DOHH2 (cell line): ENCODE measurements around the gene TMEM80.

Source experiments
- H3F3A ChIP-seq: fragments of 200-600 bp; sonication (generic), shearing (Covaris generic); 2 replicates; pipeline ENCODE4 v1.6.0; 2016; ENCODE audit warnings: antibody characterized with exemption, mild to moderate bottlenecking; ENCODE audit not compliant: control insufficient read depth, insufficient read depth
- H3K27ac ChIP-seq: fragments of 200-600 bp; sonication (generic); 2 replicates; pipeline ENCODE4 v1.5.1; 2014; ENCODE audit warnings: low read depth, mild to moderate bottlenecking, low read length, moderate library complexity
- H3K27me3 ChIP-seq: fragments of 200-600 bp; sonication (generic); 2 replicates; pipeline ENCODE4 v1.6.1; 2014; ENCODE audit warnings: mild to moderate bottlenecking, low read length, mixed read lengths; ENCODE audit not compliant: control insufficient read depth
- H3K36me3 ChIP-seq: fragments of 200-600 bp; sonication (generic); 2 replicates; pipeline ENCODE4 v1.6.1; 2014; ENCODE audit warnings: mild to moderate bottlenecking, low read length, moderate library complexity, mixed read lengths; ENCODE audit not compliant: control insufficient read depth
- H3K4me1 ChIP-seq: fragments of 200-600 bp; sonication (generic); 2 replicates; pipeline ENCODE4 v1.6.1; 2014; ENCODE audit warnings: mild to moderate bottlenecking, low read length, mixed read lengths; ENCODE audit not compliant: control insufficient read depth
- H3K4me2 ChIP-seq: fragments of 200-600 bp; sonication (generic); 2 replicates; pipeline ENCODE4 v1.6.0; 2014; ENCODE audit warnings: mild to moderate bottlenecking, low read length, moderate library complexity
- H3K4me3 ChIP-seq: fragments of 200-600 bp; sonication (generic); 2 replicates; pipeline ENCODE4 v1.5.1; 2014; ENCODE audit warnings: mild to moderate bottlenecking, low read length, mixed read lengths
- H3K79me2 ChIP-seq: fragments of 200-600 bp; sonication (generic); 2 replicates; pipeline ENCODE4 v1.6.1; 2014; ENCODE audit warnings: mild to moderate bottlenecking, low read length, mixed read lengths; ENCODE audit not compliant: control insufficient read depth
- H3K9me2 ChIP-seq: fragments of 200-600 bp; sonication (generic); replicated peaks from 2 replicates; pipeline ENCODE4 v1.6.1; 2014; ENCODE audit warnings: mild to moderate bottlenecking, low read length, mixed read lengths; ENCODE audit not compliant: control insufficient read depth
- H3K9me3 ChIP-seq: fragments of 200-600 bp; sonication (generic); 2 replicates; pipeline ENCODE4 v1.6.1; 2014; ENCODE audit warnings: antibody characterized with exemption, low read length, mixed read lengths; ENCODE audit not compliant: control insufficient read depth, insufficient read depth
- H4K20me1 ChIP-seq: fragments of 200-600 bp; sonication (generic); 2 replicates; pipeline ENCODE4 v1.6.0; 2014; ENCODE audit warnings: low read depth, mild to moderate bottlenecking, antibody characterized with exemption, low read length, moderate library complexity; ENCODE audit not compliant: control insufficient read depth, insufficient read depth
- EZH2phosphoT487 ChIP-seq: fragments of 200-600 bp; sonication (generic); IDR thresholded peaks from 2 replicates; pipeline ENCODE4 v1.6.1; 2017; ENCODE audit warnings: borderline replicate concordance, mild to moderate bottlenecking, antibody characterized with exemption, low read length, moderate library complexity, mixed read lengths
- TF ChIP-seq, protein P1 (sequence below): fragments of 200-600 bp; sonication (generic); IDR thresholded peaks from one replicate; pipeline ENCODE4 v1.5.1; 2014; ENCODE audit warnings: antibody characterized with exemption, mild to moderate bottlenecking, low read depth, low read length; ENCODE audit not compliant: poor library complexity, severe bottlenecking

TMEM80 gene

DNA sequence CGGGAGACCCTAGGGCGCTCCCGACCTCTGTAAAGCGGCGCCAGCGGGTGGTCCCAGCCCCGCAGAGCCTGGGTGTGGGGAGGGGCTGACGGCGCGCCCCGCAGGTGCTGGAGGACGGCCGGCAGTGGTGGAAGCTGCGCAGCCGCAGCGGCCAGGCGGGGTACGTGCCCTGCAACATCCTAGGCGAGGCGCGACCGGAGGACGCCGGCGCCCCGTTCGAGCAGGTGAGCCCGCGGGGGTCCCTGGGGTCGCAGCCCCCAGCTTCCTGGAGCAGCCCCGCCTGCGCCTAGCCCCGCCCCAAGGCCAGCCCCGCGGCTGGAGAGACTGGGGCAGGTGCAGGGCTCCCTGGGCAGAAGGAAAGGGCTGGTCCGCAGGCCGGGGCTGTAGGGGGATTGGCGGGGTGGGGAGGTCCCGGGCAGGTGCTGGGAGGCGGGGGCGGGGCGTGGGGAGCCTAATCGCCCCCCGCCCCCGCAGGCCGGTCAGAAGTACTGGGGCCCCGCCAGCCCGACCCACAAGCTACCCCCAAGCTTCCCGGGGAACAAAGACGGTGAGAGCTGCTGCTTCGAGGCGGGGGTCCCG lies 30.1 kb downstream of the TMEM80 start:
- no peak for TF ChIP-seq EZH2phosphoT487
- TF ChIP-seq, protein P1, sequence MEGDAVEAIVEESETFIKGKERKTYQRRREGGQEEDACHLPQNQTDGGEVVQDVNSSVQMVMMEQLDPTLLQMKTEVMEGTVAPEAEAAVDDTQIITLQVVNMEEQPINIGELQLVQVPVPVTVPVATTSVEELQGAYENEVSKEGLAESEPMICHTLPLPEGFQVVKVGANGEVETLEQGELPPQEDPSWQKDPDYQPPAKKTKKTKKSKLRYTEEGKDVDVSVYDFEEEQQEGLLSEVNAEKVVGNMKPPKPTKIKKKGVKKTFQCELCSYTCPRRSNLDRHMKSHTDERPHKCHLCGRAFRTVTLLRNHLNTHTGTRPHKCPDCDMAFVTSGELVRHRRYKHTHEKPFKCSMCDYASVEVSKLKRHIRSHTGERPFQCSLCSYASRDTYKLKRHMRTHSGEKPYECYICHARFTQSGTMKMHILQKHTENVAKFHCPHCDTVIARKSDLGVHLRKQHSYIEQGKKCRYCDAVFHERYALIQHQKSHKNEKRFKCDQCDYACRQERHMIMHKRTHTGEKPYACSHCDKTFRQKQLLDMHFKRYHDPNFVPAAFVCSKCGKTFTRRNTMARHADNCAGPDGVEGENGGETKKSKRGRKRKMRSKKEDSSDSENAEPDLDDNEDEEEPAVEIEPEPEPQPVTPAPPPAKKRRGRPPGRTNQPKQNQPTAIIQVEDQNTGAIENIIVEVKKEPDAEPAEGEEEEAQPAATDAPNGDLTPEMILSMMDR, result no peak
- H3K4me1 ChIP-seq, result peaks cover 41% of the 10 kb centered on the region
- no peaks in the 10 kb centered on the region for H3K9me2 ChIP-seq
- H3K79me2 ChIP-seq, result no peaks in the 10 kb centered on the region
- peaks cover 40% of the 10 kb centered on the region for H3K27me3 ChIP-seq
- no peak overlapping the region for H3K27ac ChIP-seq
- peaks cover 6% of the 10 kb centered on the region; the same call in 1 of the 2 replicates for H3F3A ChIP-seq
- H3K36me3 ChIP-seq, result no peaks in the 10 kb centered on the region
- peak overlapping the region; percentile 61 for H3K4me3 ChIP-seq
- peaks cover 7% of the 10 kb centered on the region; the same call in 1 of the 2 replicates for H4K20me1 ChIP-seq
- no peaks in the 10 kb centered on the region for H3K9me3 ChIP-seq
- peak overlapping the region; percentile 74 for H3K4me2 ChIP-seq

GRCh38 chr11:726278-727220 lies 30.9 kb downstream of the TMEM80 start:
- no peak overlapping the region for H3K27ac ChIP-seq
- peak overlapping the region; percentile 74 for H3K4me2 ChIP-seq
- peaks cover 32% of the 10 kb centered on the region for H3K4me1 ChIP-seq
- no peaks in the 10 kb centered on the region for H3K36me3 ChIP-seq
- H3K9me2 ChIP-seq, result no peaks in the 10 kb centered on the region
- TF ChIP-seq, protein P1, result no peak
- H3K79me2 ChIP-seq, result no peaks in the 10 kb centered on the region
- H3K27me3 ChIP-seq, result peaks cover 33% of the 10 kb centered on the region
- peaks cover 2% of the 10 kb centered on the region; the same call in 1 of the 2 replicates for H4K20me1 ChIP-seq
- peaks cover 6% of the 10 kb centered on the region; the same call in 1 of the 2 replicates for H3F3A ChIP-seq
- peak overlapping the region; percentile 61 for H3K4me3 ChIP-seq
- H3K9me3 ChIP-seq, result no peaks in the 10 kb centered on the region

- no peaks in the 10 kb centered on the region for H3K9me2 ChIP-seq
- no peaks in the 10 kb centered on the region for H3K79me2 ChIP-seq
- peaks cover 6% of the 10 kb centered on the region; the same call in 1 of the 2 replicates for H3F3A ChIP-seq
- H3K4me2 ChIP-seq, result no peak overlapping the region; the same call in 1 of the 2 replicates
- no peak overlapping the region for H3K27ac ChIP-seq
- H3K36me3 ChIP-seq, result no peaks in the 10 kb centered on the region
- H3K4me3 ChIP-seq, result no peak overlapping the region
- H3K9me3 ChIP-seq, result no peaks in the 10 kb centered on the region
- H3K4me1 ChIP-seq, result peaks cover 25% of the 10 kb centered on the region
- TF ChIP-seq, protein P1, result no peak
- TF ChIP-seq EZH2phosphoT487, result no peak
- peaks cover 27% of the 10 kb centered on the region for H3K27me3 ChIP-seq
- H4K20me1 ChIP-seq, result peaks cover 2% of the 10 kb centered on the region; the same call in 1 of the 2 replicates
Observed at GRCh38 chr11:727281-727701, 31.7 kb downstream of the TMEM80 start.
